GM21576 (cell line): Measurements from ENCODE around the gene SYNGR3.
"Not testable (repeated sequence)": the region's sequence is repeated elsewhere in the genome, so short reads cannot be mapped to it uniquely, and the experiment has no call there.

Source experiments
- ATAC-seq: cut with Tn5 transposase; IDR thresholded peaks from one replicate; pipeline ENCODE4 v1.9.1; 2021; ENCODE audit warnings: mild to moderate bottlenecking, moderate library complexity; ENCODE audit not compliant: unreplicated experiment

SYNGR3 gene

DNA sequence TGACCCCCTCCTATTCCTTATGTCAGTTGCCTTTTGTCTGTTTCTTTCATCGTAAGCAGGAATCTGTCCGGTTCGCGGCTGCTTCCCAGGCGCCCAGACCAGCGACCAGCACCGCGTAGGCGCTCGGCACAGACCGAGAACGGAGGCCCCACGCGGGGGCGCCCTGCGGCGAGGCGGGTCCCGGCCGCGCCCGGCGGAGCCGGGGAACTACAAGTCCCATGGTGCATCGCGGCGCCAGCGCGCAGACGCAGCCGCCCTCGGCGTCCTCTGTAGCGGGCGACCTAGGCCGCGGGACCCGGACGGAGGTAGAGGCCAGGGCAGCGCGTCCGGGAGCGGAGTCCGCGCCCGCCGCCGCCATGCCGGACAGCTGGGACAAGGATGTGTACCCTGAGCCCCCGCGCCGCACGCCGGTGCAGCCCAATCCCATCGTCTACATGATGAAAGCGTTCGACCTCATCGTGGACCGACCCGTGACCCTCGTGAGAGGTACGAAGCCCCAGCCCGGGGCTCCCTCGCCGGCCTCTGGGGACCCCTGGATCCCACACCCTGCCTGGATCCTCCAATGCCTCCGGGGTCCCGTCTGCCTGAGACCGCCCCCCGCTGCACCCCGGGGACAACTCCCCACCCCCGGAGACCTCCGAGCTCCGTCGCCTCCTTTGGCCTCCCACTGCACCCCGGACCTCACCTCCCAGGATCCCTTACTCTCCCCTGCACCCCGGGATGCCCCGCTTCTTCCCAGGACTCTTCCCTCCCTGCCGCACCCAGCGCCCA lies 30.3 kb upstream of the SYNGR3 start, which contains the start of gene NDUFB10:
TSS of gene NDUFB10 (plus strand) at position 270 of the 771 bp plus-strand sequence. CDS start at position 357, 87 bp downstream.
- ATAC-seq, result peak; percentile 66

GRCh38 chr16:1960665-1961630 lies 28.8 kb upstream of the SYNGR3 start:
- ATAC-seq, result no peak

- ATAC-seq, result no peak
These were observed 28.1 kb upstream of the SYNGR3 start for GRCh38 chr16:1961651-1962067.

DNA sequence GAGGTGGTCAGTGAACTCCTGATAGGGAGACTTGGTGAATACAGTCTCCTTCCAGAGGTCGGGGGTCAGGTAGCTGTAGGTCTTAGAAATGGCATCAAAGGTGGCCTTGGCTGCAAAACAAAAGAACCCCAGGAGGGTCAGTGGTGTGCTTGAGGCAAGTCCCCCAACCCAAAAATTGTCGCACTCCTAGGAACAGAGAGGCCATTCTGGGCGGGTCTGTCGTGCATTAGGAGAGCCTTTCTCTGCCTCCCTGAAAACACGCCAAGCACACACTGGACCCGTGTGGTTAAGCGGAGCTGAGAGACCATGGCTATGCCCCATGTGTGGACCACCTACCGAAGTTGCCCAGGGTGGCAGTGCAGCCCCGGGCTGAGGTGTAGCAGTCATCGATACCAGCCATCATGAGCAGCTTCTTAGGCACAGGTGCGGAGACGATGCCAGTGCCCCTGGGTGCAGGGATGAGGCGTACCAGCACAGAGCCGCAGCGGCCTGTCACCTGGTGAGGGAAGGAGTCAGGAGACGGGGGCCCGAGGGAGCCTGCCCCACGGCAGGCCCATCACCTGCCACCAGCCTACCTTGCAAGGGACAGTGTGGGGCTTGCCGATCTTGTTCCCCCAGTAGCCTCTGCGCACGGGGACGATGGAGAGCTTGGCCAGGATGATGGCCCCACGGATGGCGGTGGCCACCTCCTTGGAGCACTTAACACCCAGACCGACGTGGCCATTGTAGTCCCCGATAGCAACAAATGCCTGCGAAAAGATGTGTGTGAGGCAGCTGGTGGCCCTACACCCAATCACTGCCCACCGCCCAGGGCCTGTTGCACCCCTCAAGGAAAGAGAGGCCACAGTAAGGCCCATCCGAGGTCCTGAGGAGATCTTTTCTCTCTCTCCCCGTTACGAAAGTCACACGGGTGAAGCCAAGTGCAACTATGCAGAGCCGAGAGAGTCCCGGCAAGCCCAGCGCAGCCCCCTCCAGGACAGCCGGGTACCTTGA lies 27.3 kb upstream of the SYNGR3 start:
- not testable (repeated sequence) for ATAC-seq

- no peak for ATAC-seq
These were observed 25.8 kb upstream of the SYNGR3 start for GRCh38 chr16:1963806-1964505.

DNA sequence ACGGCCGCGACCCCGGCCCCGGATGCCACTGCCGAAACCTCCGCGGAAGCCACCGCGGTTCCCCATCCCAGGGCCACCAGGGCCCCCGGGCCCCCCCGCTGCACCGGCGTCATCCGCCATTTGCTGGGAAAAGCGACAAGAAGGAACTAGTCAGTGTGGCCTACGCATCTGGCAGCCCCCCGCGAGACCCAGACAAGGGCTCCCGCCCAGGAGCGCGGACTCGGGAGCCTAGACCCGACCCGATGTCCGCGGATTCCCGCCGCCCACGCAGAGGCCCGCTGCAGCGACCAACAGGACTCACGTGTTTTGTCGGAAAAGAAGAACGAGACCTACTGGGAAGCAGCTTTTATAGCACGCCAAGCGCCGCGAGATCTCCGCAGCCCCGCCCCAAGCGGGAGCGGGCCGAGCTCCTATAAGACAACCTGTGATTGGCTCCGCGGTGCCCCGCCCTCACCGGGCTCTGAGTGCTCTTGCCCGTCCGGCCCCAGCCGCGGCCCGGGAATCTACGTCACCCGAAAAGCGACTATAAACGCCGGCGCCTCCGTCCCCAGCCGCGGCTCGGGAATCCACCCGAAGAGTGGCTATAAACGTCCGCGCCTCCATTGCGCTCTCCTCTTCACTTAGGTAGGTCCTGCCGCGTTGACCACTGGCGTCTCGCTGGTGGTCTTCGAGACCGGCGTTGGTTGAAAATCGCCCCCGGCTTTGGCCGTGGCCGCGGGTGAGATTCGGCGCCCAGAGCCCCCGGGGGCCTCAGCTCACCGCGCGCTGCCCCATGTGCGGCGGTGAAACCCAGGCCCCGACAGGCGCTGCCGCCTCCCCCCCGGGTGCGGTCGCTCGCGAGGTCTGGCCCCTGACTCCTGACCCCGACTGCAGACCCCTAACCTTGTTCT lies 25.0 kb upstream of the SYNGR3 start, which contains the start of gene RPS2:
TSS of gene RPS2 (minus strand) at position 321 of the 890 bp plus-strand sequence. CDS start at position 120, 201 bp downstream.
- ATAC-seq, result peak; percentile 70

GRCh38 chr16:1965396-1966001 lies 24.3 kb upstream of the SYNGR3 start:
- ATAC-seq, result no peak

DNA sequence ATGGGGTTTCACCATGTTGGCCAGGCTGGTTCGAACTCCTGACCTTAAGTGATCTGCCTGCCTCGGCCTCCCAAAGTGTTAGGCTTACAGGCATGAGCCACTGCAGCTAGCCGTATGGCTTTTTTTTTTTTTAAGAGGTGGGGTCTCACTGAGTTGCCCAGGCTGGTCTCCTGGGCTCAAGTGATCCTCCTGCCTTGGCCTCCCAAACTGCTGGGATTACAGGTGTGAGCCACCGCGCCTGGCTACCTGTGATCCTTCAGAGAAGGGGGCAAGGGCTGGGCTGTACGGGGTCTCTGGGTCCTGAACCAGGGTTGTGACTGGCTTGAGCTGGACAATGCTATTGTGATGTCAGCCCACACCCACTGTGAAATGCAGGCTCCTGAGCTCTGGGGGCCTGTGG lies 23.3 kb upstream of the SYNGR3 start, which contains the start of gene RNF151:
TSS of gene RNF151 (plus strand) at position 397 of the 400 bp plus-strand sequence. CDS start 26 bp downstream, outside the sequence.
- no peak for ATAC-seq

DNA sequence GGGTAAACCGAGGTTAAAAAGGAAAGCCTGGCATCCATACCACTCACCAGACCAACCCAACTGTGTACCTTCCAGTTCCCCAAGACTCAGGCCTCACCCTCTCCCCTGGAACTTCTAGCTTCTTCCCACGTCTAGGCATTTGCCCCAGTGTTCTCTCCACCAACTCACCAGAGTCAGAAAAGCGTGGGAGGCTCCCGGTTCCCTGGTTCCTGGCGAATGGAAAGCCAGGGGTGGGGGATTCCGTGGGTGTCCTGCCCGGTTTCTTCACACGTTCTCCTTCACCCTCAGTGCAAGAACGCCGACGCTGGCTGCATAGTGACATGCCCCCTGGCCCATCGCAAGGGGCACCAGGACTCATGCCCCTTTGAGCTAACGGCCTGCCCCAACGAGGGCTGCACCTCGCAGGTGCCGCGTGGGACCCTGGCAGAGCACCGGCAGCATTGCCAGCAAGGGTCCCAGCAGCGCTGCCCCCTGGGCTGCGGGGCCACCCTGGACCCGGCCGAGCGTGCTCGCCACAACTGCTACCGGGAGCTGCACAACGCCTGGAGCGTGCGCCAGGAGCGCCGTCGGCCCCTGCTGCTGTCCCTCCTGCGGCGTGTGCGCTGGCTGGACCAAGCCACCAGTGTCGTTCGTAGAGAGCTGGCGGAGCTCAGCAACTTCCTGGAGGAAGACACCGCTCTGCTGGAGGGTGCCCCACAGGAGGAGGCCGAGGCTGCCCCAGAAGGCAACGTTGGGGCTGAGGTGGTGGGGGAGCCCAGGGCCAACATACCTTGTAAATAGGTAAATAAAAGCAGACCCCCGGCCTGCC lies 21.4 kb upstream of the SYNGR3 start:
- no peak for ATAC-seq

- peak; percentile 69 for ATAC-seq
These were observed 17.8 kb upstream of the SYNGR3 start, which contains the start of gene TBL3 for GRCh38 chr16:1971796-1972489. TSS of gene TBL3 (plus strand) at chr16:1972053. CDS start at chr16:1972165, 112 bp downstream.

- ATAC-seq, result no peak
These were observed 17.3 kb upstream of the SYNGR3 start for GRCh38 chr16:1972490-1972877.

- no peak for ATAC-seq
These were observed 16.2 kb upstream of the SYNGR3 start for GRCh38 chr16:1973461-1974156.

- ATAC-seq, result no peak
These were observed 15.4 kb upstream of the SYNGR3 start for GRCh38 chr16:1974157-1975070.

GRCh38 chr16:1975432-1976215 lies 14.1 kb upstream of the SYNGR3 start:
- ATAC-seq, result no peak
